GM18520 (cell line): ENCODE data around the gene ISYNA1.

Source experiments
- ATAC-seq: cut with Tn5 transposase; IDR thresholded peaks from one replicate; pipeline ENCODE4 v1.9.1; 2021; ENCODE audit not compliant: unreplicated experiment

ISYNA1 gene

GRCh38 chr19:18468517-18468916 is 30.6 kb upstream of the ISYNA1 start:
- ATAC-seq, result no peak

- no peak for ATAC-seq
Measured at GRCh38 chr19:18467978-18468377, 30.0 kb upstream of the ISYNA1 start.

GRCh38 chr19:18466354-18466753 is 28.4 kb upstream of the ISYNA1 start:
- ATAC-seq, result no peak

- no peak for ATAC-seq
Measured at GRCh38 chr19:18465964-18466339, 28.0 kb upstream of the ISYNA1 start.

GRCh38 chr19:18465214-18465963 is 27.5 kb upstream of the ISYNA1 start:
- ATAC-seq, result no peak

GRCh38 chr19:18464646-18465045 is 26.7 kb upstream of the ISYNA1 start:
- no peak for ATAC-seq

- no peak for ATAC-seq
Measured at GRCh38 chr19:18461471-18461870, 23.5 kb upstream of the ISYNA1 start.

GRCh38 chr19:18460900-18461299 is 23.0 kb upstream of the ISYNA1 start:
- ATAC-seq, result no peak

- ATAC-seq, result no peak
Measured at GRCh38 chr19:18457483-18458331, 19.8 kb upstream of the ISYNA1 start.

GRCh38 chr19:18456974-18457373 is 19.0 kb upstream of the ISYNA1 start:
- ATAC-seq, result no peak

- no peak for ATAC-seq
Measured at GRCh38 chr19:18456279-18456678, 18.3 kb upstream of the ISYNA1 start.

- no peak for ATAC-seq
Measured at GRCh38 chr19:18453269-18454024, 15.5 kb upstream of the ISYNA1 start.

GRCh38 chr19:18452386-18452785 is 14.5 kb upstream of the ISYNA1 start:
- no peak for ATAC-seq

GRCh38 chr19:18450931-18451836 is 13.3 kb upstream of the ISYNA1 start:
- ATAC-seq, result no peak

GRCh38 chr19:18450021-18450930 is 12.3 kb upstream of the ISYNA1 start:
- no peak for ATAC-seq

GRCh38 chr19:18449552-18449951 is 11.6 kb upstream of the ISYNA1 start:
- no peak for ATAC-seq

- ATAC-seq, result no peak
Measured at GRCh38 chr19:18446811-18447359, 9.0 kb upstream of the ISYNA1 start.

- no peak for ATAC-seq
Measured at GRCh38 chr19:18446145-18446810, 8.3 kb upstream of the ISYNA1 start.
